Endodermal cell (in vitro differentiated cells): ENCODE results near the gene PHF21B. TPM values are rescaled to one million over a fixed set of nuclear protein-coding genes. Genes with fewer than 3 reads are reported as not detected.

Experiments used
- DNase-seq: peaks from one replicate; pipeline ENCODE4 v3.0.0-alpha.2; 2017
- H3K27ac ChIP-seq: 2 replicates; pipeline ENCODE4 v1.5.1; 2013; ENCODE audit warnings: mild to moderate bottlenecking, low read depth, low read length, moderate library complexity
- H3K27me3 ChIP-seq: 2 replicates; pipeline ENCODE4 v1.6.1; 2013; ENCODE audit warnings: mild to moderate bottlenecking, low read length, moderate library complexity; ENCODE audit not compliant: insufficient read depth, control insufficient read depth, poor library complexity, severe bottlenecking
- H3K36me3 ChIP-seq: 2 replicates; pipeline ENCODE4 v1.7.0; 2013; ENCODE audit warnings: mild to moderate bottlenecking, low read length, moderate library complexity; ENCODE audit not compliant: control insufficient read depth, insufficient read depth
- H3K4me1 ChIP-seq: one replicate; pipeline ENCODE4 v1.7.0; 2013; ENCODE audit warnings: low read length; ENCODE audit not compliant: control insufficient read depth, insufficient read depth
- H3K4me3 ChIP-seq: 2 replicates; pipeline ENCODE4 v1.5.1; 2013; ENCODE audit warnings: mild to moderate bottlenecking, low read length, moderate library complexity
- H3K9ac ChIP-seq: 2 replicates; pipeline ENCODE4 v1.6.1; 2013; ENCODE audit warnings: mild to moderate bottlenecking, low read length, moderate library complexity; ENCODE audit not compliant: poor library complexity, severe bottlenecking; ENCODE audit errors: extremely low read depth
- H3K9me3 ChIP-seq: 2 replicates; pipeline ENCODE4 v1.6.1; 2013; ENCODE audit warnings: mild to moderate bottlenecking, low read length, moderate library complexity; ENCODE audit not compliant: control insufficient read depth
- H3K27ac Mint-ChIP-seq: 2 replicates; pipeline ENCODE4 v1.8.0; 2020; ENCODE audit warnings: mixed read lengths
- H3K27me3 Mint-ChIP-seq: 2 replicates; pipeline ENCODE4 v1.8.0; 2021; ENCODE audit warnings: mild to moderate bottlenecking, mixed read lengths; ENCODE audit not compliant: insufficient read depth
- H3K36me3 Mint-ChIP-seq: 2 replicates; pipeline ENCODE4 v1.8.0; 2020; ENCODE audit warnings: low read depth, mixed read lengths
- H3K4me1 Mint-ChIP-seq: 2 replicates; pipeline ENCODE4 v1.8.0; 2020; ENCODE audit warnings: mixed read lengths
- H3K4me3 Mint-ChIP-seq: 2 replicates; pipeline ENCODE4 v1.8.0; 2020; ENCODE audit warnings: mild to moderate bottlenecking, moderate library complexity, mixed read lengths
- H3K9me3 Mint-ChIP-seq: 2 replicates; pipeline ENCODE4 v1.8.0; 2020; ENCODE audit warnings: mild to moderate bottlenecking, mixed read lengths
- CTCF ChIP-seq: fragments of 200-600 bp; sonication (generic); conservative IDR thresholded peaks from 2 replicates; pipeline ENCODE4 v1.5.0; 2021; ENCODE audit warnings: antibody characterized with exemption, mild to moderate bottlenecking
- WGBS, 2 experiments: methylation state at CpG; one replicate each; pipeline versions ENCODE4 v1.1.5 to v1.1.7; 2013; ENCODE audit warnings: missing lambda C conversion rate in 2 of 2, mixed read lengths in 1 of 2; ENCODE audit not compliant: insufficient coverage in 1 of 2, insufficient read length in 1 of 2; 5-methylcytosine and 5-hydroxymethylcytosine counted together
- total RNA-seq, 2 donors: library from RNA; stranded (reverse); fragmentation: NEBNext Ultra II Directional in 1 of 2; extraction: Animal tissue kit (Norgen Biotek cat#: 25700) in 1 of 2; gene quantifications; 2 replicates in 1 of 2; 3 replicates in 1 of 2; pipeline ENCODE4 v1.2.1, GENCODE V29; 2021

PHF21B gene
- total RNA-seq, 2 donors from 2014 or later: 57.5 to 69.2 TPM

GRCh38 chr22:45006964-45007390, 2.8 kb downstream of the PHF21B start:
- Mint-ChIP-seq H3K36me3 (peaks cover 30% of the 10 kb centered on the region), H3K27ac (peak overlapping the region; percentile 91), H3K4me1 (peaks cover 28% of the 10 kb centered on the region), H3K9me3 (no peaks in the 10 kb centered on the region), H3K27me3 (no peaks in the 10 kb centered on the region), H3K4me3 (peak overlapping the region; percentile 74)
- DNase-seq: no peak
- WGBS, 2 experiments: 0% methylated on average over 20 to 44 of the region's 44 CpGs
- no peaks in the 10 kb centered on the region for H3K27me3 ChIP-seq
- TF ChIP-seq CTCF: no peak
- H3K4me1 ChIP-seq: peaks cover 3% of the 10 kb centered on the region
- H3K4me3 ChIP-seq: peak overlapping the region; percentile 89
- H3K9ac ChIP-seq: peak overlapping the region; percentile 66
- H3K36me3 ChIP-seq: peaks cover 30% of the 10 kb centered on the region
- H3K9me3 ChIP-seq: peaks cover 3% of the 10 kb centered on the region
- peak overlapping the region; percentile 93 for H3K27ac ChIP-seq

- no peaks in the 10 kb centered on the region for H3K27me3 ChIP-seq
- peak overlapping the region; percentile 66 for H3K9ac ChIP-seq
- Mint-ChIP-seq H3K27me3 (no peaks in the 10 kb centered on the region), H3K27ac (peak overlapping the region; percentile 91), H3K36me3 (peaks cover 36% of the 10 kb centered on the region), H3K9me3 (no peaks in the 10 kb centered on the region), H3K4me1 (peaks cover 30% of the 10 kb centered on the region), H3K4me3 (peak overlapping the region; percentile 74)
- TF ChIP-seq CTCF: no peak
- H3K4me1 ChIP-seq: peaks cover 3% of the 10 kb centered on the region
- WGBS, 2 experiments: 7 to 9% methylated on average over 15 to 21 of the region's 21 CpGs
- H3K4me3 ChIP-seq: peak overlapping the region; percentile 89
- H3K27ac ChIP-seq: peak overlapping the region; percentile 93
- peaks cover 36% of the 10 kb centered on the region for H3K36me3 ChIP-seq
- DNase-seq: no peak
- peaks cover 3% of the 10 kb centered on the region for H3K9me3 ChIP-seq
Observed at GRCh38 chr22:45006111-45006963, 3.5 kb downstream of the PHF21B start.

- no peak for TF ChIP-seq CTCF
- Histone ChIP-seq H3K4me1 (peaks cover 3% of the 10 kb centered on the region), H3K27ac (no peak overlapping the region), H3K36me3 (peaks cover 72% of the 10 kb centered on the region), H3K4me3 (no peak overlapping the region), H3K9ac (no peak overlapping the region), H3K27me3 (no peaks in the 10 kb centered on the region), H3K9me3 (peaks cover 3% of the 10 kb centered on the region)
- peaks cover 66% of the 10 kb centered on the region for H3K36me3 Mint-ChIP-seq
- H3K9me3 Mint-ChIP-seq: no peaks in the 10 kb centered on the region
- H3K4me1 Mint-ChIP-seq: peaks cover 33% of the 10 kb centered on the region
- no peak overlapping the region for H3K27ac Mint-ChIP-seq
- H3K4me3 Mint-ChIP-seq: no peak overlapping the region
- no peaks in the 10 kb centered on the region for H3K27me3 Mint-ChIP-seq
- DNase-seq: no peak
- 96 to 98% methylated on average over 14 to 15 of the region's 15 CpGs for WGBS, 2 experiments
Observed at GRCh38 chr22:45001653-45002052, 8.2 kb downstream of the PHF21B start.
